Measurements from ENCODE around the gene MEF2B.

DNA sequence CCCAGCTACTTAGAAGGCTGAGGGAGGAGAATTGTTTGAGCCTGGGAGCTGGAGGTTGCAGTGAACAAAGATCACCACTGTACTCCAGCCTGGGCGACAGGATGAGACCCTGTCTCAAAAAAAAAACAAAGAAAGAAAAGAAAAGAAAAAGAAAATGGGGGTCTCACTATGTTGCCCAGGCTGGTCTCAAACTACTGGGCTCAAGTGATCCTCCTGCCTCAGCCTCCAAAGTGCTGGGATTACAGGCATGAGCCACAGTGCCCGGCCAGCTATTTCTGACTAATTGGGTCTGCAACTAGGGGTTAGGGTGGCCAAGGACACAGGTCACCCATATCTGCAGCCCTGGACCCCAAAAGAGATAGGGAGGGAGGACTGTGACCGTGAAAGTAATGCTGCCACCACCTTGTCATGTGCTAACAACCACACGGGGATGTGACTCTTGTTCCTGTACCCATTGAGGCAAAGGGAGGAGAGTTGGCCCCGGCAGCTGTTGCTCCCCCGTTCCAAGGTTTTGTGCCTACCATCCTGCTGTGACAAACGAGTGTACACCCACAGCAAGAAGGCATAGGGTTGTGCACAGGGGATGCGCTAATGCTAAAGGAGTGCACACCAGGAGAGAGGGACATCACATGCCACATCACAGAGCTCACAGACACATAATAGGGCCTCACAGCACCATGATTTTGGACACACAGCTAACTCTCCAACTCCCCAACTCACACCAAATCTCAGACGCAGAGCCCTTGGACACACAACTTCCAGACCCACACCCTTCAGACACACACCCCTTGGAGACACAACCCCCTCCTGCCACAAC is 619 bp downstream of the MEF2B start:
- TF ChIP-seq POLR2A (IDR thresholded peaks at IDR 0.05), result no peak
- TF ChIP-seq, protein P1, sequence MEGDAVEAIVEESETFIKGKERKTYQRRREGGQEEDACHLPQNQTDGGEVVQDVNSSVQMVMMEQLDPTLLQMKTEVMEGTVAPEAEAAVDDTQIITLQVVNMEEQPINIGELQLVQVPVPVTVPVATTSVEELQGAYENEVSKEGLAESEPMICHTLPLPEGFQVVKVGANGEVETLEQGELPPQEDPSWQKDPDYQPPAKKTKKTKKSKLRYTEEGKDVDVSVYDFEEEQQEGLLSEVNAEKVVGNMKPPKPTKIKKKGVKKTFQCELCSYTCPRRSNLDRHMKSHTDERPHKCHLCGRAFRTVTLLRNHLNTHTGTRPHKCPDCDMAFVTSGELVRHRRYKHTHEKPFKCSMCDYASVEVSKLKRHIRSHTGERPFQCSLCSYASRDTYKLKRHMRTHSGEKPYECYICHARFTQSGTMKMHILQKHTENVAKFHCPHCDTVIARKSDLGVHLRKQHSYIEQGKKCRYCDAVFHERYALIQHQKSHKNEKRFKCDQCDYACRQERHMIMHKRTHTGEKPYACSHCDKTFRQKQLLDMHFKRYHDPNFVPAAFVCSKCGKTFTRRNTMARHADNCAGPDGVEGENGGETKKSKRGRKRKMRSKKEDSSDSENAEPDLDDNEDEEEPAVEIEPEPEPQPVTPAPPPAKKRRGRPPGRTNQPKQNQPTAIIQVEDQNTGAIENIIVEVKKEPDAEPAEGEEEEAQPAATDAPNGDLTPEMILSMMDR (IDR thresholded peaks at IDR 0.05), result no peak

Data from adrenal gland (tissue), 5 donors.